GM19397 (cell line): ENCODE measurements around the gene RAB20.
"Not testable (repeated sequence)": the region's sequence is repeated elsewhere in the genome, so short reads cannot be mapped to it uniquely, and the experiment has no call there.

Experiments used
- ATAC-seq: cut with Tn5 transposase; IDR thresholded peaks from one replicate; pipeline ENCODE4 v1.9.1; 2021; ENCODE audit warnings: mild to moderate bottlenecking, moderate library complexity; ENCODE audit not compliant: unreplicated experiment

RAB20 gene

DNA sequence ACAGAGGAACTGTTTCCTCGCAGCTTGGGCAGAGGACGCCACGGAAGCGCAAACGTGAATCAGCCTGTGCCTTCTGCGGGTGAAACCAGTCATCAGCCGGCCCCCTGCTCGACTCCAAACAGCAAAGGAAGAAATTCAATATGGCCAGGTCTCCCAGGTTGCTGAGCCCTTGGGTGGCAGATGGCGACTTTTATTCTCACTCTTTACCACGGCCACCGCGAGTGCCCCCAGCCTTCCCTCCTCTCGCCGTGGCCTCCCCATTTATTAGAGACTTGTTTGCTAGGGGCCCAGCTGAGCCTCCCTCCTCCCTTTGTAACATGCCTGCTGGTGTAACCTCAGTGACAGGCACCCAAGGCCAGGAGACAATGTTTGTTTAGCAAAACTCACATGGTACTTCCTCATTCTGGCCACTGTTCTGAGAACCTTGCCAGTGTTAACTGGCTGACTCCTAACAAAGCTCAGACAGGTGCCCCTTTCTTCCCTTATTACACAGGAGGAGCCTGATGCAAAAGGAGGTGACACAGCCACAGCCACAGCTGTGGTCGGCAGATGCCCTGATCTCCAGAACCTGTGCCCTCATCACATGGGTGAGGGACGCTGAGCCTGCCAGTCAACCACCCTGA, 5.8 kb downstream of the RAB20 start:
- ATAC-seq = no peak

DNA sequence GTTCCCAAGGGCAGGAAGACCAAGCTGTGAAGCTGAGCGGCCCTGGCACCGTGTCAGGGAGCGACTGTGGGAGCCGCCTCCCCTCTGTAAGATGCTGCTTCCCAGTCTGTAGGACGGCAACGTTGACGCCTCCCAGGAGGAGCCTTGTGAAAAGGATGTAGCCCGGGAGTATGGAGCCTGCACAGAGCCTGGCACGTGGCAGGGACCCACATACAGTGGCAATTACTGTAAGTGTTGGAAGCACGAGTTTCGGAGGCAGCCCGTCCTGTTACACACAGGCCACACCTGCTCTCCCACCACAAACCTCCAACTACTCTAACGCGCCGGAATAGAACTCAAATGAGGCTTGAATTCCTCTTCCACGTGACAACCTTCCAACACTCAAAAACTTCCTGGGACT, 6.6 kb downstream of the RAB20 start:
- ATAC-seq = no peak

DNA sequence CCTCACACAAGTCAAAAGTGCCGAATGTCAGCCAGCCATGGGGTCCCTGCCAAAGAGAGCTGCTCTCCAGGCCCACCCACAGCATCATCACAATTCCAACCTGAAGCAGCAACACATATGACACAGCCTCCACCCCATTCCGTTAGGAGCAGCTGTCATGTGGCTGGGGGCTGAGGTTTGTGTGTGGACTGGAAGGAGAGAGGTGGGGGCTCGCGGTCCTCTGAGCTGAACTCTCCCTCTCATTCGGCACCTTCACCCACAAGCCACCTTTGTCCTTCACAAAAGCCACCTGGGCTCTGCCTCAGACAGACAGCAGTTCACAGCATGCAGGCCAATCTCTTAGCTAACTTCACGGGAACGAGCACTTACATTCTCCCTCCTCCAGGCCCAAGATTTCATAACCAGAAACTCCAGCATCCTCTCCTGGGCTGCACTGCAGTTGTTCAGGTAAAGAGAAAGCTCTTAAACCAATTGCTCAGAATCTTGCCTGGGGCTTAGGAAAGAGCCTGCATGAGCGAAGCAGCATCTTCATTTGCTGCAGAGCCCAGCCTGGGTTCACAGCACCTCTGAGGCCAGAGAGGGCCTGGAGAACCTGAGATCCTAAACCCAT, 7.2 kb downstream of the RAB20 start:
- ATAC-seq = no peak

DNA sequence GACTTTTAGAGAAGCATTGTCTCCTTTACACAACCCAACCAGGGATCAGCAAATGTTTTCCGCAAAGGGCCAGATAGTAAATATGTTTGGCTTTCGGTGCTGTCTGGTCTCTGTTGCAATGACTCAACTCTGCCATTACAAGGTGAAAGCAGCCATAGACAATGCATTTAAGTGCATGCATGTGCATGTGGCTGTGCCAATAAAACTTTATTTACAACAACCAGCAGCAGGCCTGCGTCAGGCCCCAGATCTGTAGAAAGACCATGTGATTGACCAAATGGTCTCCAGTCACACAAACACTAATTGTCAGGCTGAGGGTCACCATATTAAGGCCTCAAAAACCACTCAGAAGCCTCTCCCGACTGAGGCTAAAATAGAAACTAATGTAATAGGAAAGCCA, 8.1 kb downstream of the RAB20 start:
- ATAC-seq = no peak

DNA sequence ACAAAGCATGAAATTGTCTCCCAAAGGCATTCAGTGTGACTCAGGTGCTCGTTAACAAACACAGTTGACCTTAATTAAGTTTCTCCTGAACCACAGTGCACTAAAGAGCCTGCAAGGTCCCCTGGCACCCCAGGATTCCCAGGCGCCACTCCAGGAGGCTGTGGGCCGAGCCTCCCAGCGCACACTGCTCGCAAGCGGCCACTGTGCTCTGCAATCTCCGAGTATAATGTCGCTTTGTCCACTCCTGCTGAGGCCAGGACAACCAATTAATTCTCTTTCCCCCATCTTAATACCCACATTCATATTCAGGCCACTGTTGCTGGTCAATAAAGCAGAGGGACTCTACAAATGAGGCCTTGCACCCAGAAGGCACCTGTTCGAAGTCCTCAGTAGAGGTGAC, 8.8 kb downstream of the RAB20 start:
- no peak for ATAC-seq

DNA sequence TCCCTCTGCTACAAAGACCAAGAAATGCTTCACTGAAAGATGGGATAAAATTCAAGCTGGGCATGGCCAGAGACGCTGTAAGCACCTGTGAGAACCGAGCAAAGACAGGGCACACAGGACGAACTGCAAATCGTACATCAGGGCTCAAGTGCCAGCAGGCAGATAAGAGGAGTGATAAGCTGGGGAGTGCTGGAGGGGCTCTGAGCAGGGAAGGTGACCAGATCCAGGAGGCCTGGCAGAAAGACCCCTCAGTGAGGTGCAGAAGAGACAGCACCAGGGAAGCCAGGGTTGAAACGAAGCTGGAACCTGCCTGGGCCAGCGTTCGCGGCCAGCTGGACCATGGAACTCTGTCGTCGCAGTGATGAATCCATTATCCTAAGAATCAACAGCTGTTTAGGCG, 10.2 kb downstream of the RAB20 start:
- no peak for ATAC-seq

DNA sequence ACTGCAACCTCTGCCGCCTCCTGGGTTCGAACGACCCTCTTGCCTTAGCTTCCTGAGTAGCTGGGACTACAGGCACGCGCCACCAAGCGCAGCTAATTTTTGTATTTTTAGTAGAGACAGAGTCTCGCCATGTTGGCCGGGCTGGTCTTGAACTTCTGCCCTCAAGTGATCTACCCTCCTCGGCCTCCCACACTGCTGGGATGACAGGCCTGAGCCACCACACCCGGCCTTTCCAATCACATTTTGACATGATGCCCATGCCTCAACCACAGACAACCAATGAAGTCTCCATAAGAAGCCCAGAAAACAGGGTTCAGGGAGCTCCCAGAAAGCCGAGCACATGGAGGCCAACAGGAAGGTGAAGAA, 11.7 kb downstream of the RAB20 start:
- no peak for ATAC-seq

DNA sequence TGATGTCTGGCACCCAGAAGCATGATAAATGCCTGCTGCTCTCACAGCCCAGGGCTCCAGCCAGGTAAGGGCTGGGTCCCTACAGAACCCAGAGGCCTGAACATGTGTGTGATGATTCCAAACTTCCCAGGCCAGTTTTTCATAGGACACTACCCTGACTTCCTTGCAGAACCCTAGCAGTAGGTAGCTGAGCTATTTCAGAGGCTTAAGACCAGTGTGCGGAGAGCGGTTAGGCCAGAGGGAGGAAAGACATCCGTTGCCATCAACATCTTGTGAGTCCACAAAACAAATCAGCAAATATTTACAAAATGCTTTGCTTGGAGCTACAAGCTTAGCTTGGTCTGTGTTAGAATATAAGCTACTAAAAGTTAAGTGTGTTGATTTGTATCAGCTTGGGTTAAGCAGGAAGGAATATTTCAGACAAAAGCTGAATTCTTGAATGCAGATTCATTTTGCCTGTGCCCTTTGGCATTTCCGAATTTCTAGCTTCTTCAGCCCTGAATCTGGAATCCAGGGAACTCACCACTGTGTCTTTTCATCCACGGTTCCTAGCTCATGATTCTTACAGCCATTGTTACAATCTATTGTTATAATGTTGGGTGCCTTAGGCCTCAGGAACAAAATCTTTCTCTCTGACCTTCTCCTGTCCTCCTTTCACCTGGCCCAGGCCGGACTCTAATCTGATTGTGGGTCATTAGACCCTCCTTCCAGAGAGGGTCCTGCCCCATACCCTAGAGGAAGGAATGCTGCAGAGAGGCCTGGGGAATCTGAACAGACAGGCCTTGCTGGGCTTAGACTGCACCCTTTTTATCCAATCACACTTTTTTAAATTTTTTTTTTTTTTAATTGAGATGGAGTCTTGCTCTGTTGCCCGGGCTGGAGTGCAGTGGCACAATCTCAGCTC, 12.4 kb downstream of the RAB20 start:
- ATAC-seq = no peak

DNA sequence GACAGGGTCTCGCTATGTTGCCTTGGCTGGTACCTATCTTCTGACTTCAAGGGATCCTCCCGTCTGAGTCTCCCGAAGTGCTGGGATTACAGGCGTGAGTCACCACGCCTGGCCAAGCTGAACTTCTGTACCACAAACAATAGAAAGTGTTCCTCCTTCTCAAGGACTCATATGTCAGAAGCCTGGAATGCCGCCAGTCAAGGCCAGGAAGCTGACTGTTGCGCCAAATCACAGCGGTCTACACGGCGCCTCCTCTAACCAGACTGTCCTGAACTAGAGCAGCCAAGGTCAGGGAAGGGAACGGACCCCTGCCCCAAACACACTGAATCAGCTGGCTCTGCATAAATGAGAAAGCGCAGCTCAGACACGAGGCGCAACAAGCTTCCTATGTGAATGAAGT, 14.6 kb downstream of the RAB20 start:
- no peak for ATAC-seq

DNA sequence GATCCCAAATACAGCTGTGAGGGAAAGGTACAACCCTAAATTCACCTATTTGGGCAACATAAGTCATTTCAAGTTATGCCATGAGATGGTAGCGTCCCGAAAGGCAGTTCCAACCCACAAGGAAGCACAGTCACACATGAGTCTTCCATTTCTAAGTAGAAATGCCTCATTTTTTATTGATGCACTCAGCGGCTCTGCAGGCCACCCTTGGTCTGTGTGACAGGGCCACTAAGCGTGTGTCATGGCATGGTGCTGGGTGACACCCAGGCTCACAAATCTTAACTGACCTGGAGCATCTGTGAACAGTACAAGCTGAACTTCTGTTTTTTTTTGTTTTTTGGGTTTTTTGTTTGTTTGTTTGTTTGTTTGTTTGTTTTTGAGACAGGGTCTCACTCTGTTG, 15.1 kb downstream of the RAB20 start:
- no peak for ATAC-seq

DNA sequence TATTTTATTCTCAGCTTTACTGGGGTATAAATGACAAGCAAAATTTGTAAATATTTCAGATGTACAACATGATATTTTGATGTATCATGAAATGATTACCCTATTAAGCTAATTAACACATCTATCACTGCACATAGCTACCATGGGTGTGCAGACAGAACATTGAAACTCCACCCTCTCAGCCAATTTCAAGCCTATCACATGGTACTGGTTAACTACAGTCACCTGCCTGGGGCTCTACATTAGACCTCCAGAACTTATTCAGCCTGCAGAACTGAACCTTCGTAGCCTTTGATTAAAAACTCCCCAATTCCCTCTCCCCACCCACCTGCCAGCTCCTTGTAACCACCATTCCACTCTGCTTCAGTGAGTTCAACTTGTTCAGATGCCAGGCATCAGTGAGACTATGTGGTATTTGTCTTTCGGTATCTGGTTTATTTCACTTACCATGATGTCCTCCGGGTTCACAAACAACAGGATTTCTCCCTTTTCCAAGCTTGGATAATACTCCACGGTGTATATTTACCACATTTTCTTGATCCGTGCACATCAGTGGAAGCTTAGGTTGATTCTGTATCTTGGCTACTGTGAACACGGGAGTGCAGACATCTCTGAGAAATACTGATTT, 19.2 kb downstream of the RAB20 start:
- no peak for ATAC-seq

DNA sequence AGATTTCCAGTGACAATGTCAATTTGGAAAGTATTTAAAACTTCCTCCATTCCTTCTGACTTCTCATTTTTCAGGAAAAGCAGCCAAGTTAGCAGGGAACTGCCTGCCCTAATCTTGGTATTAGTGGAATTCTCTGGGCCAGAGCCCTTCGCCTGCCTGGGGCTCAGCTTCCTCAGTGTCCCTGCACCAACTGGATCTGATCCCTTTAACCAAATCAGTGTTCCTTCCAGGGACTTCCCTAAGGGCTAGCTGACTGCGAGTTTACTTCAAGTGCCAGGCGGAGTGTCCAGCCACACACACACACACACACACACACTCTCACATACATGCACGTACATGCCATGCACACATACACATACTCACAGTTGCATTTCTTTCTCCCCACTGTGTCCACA, 20.0 kb downstream of the RAB20 start:
- no peak for ATAC-seq

DNA sequence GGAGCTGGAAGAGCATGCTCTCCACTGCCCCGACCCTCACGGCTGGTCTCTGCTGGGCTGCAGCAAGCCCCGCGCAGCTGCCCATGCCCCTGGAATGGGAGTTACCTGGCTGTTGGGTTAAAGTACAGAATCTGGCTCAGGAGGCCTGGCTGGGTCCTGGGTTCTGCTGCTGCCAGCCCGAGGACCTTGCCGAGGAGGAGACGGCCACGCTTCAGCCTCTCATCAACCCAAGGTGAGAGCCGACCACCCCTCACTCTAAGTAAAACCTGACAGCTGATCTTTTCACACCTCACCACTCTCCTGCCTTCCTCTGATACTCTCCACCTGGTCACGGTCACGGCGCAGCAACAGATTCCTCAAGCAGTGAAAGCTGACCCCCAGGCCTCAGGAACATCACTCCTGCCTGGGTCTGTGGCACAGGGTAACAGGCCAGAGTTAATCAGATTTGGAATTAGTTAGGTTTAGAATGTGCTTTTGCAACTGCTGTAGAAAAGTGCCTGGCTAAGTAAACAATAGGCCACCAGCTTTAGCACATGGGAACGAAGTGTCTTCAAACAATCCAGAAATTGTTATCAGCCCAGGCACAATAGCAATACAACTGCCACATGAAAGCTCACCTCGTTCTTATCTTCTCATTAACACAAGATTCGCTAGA, 20.5 kb downstream of the RAB20 start:
- ATAC-seq = no peak

DNA sequence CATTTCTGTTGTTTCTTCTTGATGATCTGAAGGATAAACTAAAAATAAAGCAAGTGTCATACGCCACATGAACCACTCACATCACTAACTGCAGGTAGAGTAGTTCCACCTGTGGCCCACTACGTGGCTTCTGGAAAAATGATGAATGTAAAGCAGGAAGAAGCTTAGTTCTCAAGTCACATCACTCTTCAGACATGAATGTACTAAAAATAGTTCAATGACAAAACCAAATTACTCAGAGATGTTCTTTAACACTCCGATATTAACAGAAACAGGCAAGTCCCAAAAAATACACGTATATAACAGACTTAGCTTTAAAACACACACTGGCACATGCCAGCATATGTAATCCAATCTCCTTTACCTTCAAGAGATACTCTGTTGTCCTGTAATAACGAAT, 21.6 kb downstream of the RAB20 start:
- no peak for ATAC-seq

DNA sequence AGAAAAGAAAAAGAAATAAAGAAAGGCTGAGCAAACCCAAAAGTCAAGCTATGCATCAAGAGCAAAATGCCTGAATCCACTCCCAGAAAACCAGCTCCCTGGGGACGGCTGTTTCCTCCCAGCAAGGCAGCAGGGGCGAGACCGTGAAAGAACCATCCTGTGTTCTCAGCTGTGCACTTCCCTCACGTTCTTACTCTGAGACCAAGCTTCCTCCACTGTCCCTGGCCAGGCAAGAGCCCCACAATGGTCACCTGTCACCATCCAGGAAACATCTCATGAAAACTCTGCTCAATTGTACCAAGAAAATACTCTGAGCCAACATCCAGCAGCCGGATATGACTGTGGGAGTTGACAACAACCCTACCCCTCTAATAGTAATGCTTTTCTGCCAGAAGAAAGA, 22.9 kb downstream of the RAB20 start:
- no peak for ATAC-seq

DNA sequence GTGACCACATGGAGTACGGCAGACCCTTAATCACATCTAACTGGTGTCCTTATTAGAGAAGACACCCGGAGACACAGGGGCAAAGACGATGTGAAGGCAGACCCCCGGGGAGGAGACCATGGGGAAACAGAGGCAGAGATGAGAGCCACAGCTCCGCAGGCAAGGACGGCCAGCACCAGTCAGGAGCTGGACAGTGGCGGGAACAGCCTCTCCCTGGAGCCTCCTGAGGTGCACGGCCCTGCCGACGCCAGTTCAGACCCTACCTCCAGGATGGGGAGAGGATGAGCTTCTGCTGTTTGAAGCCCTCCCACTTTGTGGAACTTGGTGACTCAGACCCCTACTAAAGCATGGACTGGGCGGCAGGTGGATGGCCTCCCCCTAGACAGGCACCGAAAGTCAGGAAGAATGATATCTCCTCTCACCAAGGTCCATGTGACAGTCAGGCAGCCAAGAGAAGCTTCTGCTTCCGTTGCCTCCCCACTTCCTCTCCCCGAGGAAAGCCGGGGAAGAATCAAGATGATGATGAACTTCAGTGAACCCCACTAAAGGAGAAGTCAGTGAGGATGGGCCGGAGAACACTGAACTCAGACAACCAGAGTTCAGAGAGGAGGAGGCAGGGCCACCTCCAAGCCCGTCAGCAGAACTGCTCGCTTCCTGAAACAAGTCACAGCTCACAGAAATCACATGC, 25.4 kb downstream of the RAB20 start:
- ATAC-seq = no peak

DNA sequence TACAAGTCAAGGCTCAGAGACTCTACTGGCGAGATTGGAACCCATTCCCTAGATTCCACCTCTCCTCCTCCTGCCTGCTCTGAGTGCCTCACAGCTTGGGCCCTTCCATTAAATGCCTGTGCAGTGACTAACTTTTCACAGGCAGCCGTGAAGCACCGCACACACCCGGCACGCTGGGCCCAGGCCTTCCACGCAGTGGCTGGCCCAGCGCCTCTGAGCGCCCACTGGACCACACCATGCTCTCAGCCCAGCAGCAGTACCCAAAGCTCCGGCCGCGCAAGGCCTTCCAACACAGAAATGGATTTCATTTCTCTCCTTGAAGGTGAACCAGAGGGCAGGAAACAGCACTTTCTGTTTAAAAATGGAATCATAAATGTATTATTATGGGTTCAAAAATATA, 26.0 kb downstream of the RAB20 start:
- ATAC-seq = no peak

DNA sequence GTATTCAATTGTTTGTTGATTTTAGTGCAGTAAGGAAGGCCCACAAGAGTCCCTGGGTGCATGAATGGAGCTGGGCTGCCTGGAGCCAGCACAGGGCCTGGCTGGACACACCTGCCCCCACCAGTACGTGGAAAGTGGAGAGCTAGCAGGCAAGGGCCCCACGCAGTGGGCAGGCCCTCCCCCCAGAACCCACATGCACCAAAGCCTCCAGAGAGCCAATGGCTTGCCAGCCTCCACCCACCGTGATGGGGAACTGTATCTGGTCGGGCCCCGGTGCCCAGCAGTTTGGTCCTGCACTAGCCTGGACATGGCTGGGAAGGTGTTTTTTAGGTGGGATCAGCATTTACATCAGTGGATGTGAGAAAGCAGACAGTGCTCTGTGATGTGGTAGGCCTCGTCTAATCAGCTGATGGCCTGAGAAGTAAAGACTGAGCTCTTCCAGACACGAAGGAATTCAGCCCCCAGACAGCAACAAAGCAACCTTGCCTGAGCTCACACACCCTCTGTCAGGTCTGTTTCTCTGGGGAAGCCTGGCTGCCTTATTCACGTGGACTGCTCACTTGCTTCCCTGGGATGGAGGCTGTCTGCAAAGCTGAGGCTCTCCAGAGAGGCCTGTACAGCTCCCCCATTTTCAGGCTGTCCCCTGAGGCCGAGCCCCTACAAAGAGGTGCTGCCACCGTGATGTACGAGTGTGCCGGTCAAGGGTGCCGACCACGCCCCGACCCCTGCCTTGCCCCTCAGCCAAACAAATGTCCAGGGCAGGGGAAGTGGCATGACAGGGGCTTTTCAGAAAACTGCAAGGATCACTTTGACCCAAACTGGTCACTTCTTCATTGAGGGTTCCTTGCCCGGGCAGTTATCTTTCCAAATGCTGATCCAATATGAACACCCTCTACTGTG, 27.5 kb downstream of the RAB20 start:
- no peak for ATAC-seq

DNA sequence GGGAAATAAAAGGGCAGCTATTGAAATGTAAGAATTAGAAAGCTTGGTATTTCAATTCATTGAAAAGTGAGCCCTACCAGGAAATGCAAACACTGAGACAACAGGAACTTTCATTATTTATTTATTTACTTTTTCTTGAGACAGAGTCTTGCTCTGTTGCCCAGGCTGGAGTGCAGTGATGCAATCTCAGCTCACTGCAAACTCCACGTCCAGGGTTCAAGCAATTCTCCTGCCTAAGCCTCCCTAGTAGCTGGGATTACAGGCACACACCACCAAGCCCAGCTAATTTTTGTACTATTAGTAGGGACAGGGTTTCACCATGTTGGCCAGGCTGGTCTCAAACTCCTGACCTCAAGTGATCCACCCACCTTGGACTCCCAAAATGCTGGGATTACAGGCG, 29.3 kb downstream of the RAB20 start:
- ATAC-seq = not testable (repeated sequence)

DNA sequence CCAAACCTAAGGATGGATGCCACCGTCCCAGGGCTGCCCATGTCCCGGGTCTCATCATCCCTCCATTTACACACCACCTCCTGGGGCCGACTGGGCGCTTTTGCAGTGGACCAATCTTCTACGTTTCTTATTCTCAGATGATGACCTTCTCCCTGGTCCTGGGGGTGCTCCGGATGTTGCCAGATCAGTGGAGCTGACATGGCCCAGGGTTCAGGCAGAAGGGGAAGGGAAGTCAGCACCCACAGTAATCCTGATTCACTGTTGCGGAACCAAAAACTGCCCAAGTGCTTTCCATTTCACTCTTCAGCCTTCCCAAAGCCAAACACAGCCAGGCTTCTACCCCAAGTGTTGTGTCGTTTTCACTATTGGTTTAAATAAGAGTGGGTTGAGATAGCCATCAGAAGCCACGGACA, 29.8 kb downstream of the RAB20 start:
- no peak for ATAC-seq
